G401.6 (cell line): ENCODE data around the gene SP9.

Experiments
- FAIRE-seq: peaks from 2 replicates; lab custom pipeline; 2012; peaks lifted over from hg19 to GRCh38; lab: Jason Lieb, UNC

Gene SP9

GRCh38 chr2:174334781-174335251 is at the start of gene SP9:
Gene SP9 (plus strand): TSS chr2:174334954. CDS start chr2:174335093, 139 bp downstream.
- no peak for FAIRE-seq

DNA sequence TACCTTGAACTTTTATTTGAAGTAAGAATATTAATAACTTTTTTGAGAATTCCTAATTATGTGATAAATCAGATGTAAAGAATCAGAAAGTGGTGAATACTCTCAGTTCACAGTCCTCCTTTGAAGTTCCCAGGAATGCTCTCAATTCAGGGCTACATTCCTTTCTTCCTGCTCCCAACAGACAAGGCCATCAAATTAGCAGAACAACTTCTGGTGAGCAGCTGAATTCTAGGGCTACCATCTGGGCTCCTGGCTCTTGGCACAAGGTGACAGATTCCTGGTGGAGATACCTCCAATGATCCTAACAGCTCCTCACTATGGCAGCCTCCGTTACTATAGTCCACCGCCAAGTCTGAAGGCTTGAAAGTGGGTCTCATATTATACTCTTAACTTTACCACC is 48.6 kb upstream of the SP9 start:
- FAIRE-seq, result no peak

DNA sequence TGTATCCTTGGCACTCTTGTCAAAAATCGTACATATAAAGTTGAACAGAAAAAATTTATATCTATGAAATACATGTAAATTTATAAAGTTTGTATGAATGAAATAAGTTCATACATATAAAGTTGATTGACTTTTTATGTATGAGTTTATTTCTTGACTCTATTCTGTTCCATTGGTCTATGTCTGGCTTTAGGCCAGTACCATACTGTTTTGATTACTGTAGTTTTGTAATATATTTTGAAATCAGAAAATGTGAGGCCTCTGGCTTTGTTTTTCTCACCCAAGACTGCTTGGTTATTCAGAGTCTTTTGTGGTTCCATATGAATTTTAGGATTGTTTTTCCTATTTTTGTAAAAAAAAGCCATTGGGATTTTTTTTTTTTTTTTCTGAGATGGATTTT is 41.8 kb upstream of the SP9 start:
- no peak for FAIRE-seq

DNA sequence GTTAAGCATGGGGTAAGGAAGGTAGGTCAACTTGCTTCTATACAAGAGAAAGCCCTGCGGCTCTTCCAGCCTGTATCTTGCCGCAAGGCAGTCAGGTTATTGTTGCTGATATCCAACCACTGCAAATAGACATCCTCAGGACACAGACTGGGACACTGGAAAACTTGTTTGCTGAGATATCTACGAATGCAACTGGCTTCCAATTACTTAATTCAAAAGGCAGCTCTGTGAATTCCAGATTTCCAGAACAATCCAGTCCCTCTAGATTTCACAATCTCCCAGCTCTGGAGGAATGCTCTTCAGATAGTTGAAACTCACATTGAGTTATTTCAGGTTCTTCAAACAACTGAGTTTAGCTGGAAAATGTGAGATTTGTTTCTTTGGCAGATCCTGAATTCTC is 34.6 kb upstream of the SP9 start:
- FAIRE-seq, result no peak

DNA sequence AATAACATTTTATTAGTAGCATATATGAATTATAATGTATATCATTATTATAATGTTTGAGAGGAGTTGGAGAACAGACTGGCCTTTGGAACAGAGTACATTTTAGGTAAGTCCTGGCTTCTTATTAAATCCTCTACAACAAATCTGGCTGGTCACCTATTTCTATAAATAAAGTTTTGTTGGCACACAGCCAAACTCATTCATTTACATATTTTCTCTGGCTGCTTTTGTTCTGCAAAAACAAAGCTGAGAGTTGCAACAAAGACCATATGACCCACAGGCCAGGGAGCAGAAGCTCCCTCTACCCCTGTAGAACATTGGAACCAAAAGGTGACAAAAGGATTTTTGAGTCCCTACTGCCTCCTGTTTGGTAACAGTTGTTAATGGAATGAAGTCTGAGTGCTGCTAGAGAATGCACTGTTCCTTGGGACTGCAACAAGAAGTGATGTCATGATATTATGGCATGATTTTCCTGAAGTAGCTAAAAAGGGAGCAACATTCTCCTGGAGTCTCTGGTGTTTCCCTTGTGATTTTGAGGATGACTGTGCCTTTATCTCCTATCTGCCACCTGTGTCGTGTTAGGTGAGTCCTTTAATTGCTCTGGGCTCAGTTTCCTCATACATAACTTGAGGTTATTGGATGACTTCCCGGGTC is 22.0 kb upstream of the SP9 start:
- FAIRE-seq, result no peak

GRCh38 chr2:174322149-174322548 is 12.6 kb upstream of the SP9 start:
- FAIRE-seq, result no peak

DNA sequence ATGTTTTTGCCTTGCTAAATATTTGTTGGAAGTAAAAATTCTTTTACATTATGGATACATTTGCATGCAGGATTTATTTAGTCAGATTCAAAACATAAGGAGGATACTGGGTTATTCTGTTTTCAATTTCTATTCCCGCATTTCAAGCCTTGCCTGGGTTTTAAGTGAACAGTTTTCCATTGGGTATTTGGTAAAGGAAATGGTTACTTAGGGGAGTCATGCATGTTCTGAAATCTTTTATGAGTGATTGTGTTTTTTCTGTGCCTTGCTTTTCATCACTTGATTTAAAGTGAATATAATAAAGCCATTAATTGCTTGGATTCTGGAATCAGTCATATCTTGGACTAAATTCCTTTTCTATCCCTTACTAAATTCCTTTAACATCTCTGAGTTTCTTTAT is 12.0 kb upstream of the SP9 start:
- FAIRE-seq, result no peak

DNA sequence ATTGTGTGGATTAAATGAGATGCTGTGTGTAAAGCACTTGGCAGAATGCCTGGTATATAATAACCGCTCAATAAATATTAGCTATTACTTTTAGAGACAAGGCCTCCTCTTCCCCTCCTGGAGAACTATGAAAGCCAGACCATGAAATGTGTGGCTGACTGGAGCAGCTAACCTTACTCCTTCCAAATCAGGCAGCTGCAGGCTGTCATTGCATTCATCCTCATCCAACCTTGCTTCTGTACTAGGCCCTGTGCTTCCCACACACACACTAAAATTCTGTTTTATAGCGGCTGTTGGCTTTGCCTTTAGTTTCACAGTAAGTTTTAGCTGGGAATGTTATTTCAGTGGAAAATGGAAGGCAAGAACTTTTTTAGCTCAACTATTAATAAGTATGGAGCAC is 10.2 kb upstream of the SP9 start:
- FAIRE-seq, result no peak

DNA sequence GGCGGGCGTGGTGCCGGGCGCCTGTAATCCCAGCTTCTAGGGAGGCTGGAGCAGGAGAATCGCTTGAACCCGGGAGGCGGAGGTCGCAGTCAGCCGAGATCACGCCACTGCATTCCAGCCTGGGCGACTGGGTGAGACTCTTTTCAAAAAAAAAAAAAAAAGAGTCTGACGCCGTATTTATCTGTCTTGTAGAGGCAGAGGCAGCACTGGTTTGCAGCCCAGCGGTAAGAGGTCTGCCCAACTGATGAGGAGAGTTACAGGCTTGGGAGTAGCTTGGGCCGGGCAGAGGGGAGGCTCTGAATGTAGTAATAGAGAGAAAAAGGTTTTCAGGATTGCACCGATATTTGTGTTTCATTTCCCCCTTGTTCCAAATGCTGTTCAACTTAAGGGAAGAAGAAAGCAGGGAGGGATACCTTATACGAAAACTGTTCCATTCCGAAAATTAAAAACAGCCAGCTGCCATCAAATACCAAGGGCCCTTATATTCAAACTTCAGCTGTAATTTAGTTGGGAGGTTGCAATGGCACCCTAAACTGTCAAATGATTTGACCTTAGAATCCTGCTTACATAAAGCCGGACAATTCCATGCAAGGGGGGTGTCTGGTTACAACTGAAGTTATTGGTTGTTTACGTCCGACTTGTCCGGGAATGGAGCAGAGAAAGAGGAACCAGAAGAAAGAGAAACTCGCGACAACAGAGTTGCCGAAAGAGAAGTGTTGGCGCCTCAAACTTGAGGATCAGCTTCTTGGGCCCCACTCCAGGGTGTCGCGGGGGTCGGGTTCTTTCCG is 9.2 kb upstream of the SP9 start:
- no peak for FAIRE-seq

DNA sequence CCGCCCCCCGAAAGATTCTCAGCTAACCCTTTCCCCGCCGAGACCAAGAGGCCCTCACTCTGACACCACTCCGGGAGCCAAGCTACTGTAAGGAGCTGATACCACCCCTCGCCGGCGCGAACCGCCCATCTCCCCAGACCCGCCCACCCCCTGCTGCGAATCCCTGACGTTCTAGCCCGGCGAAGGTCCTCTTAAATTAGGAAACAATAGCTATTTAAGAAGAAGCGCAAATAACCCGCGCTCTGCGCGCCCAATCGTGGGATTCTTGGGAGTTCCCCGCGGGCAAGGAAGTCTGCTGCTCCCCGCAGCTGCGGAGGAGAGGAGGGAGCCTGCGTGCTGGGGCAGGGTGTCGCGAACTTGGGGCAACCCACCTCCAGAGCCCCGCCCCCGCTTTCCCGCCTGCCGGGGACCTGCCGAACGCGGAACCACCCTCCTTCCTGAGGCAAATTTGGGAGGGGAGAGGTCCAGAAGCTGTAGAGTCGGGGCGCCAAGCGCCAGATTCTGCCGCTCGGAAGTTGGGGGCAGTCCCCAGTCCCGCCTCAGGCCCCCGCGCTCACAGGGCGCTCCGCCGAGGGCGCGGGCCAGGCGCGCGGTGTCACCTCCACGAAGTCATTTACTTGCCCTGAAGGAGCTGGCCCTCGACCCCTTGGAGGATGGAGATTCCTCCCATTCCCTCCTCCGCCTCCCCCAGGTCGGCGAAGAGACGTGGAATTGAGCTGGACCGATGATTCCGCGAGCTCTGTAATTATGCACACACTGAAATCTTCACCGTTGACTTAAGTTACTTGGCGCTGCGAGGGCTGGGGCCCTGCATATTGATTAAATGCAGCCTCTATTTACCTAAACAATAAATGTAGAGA is 8.4 kb upstream of the SP9 start:
- FAIRE-seq, result no peak

DNA sequence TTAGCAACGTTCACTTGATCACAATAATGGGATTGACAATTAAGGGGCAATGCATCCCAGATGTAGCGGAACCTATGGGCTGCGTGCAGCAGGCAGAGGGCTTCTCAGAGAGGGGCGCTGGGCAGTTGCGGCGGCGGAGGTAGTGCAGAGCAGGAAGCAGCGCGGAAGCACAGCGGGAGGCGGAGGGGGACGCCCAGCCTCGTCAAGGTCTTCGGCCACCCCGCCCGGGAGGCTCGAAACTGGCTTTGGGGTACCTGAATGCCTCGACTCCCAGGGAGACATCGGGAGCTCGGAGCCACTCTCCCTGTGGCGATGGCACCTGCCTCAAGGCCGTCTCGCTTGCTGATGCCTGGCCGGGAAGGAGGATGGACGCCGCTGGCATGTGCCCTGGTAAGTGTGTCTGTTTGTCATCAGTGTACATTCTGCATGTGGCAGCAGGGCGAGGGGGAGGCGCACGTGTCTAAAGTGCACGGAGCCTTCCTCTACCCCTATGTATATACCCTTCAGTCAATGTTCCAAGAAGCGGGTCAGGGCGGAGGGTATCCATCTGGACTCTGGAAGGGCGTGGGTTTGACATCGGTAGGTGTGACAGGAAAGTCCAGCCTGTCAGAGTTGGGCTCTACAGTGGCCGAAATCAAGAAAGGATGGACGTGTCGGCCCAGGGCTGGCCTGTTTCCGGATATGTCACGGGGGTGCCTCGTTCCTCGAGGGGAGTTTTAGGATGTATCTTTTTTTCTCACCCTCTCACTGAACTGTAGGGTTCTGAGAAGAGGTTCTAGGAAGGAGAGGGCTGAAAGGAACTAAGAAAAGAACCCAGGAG is 7.5 kb upstream of the SP9 start:
- no peak for FAIRE-seq

DNA sequence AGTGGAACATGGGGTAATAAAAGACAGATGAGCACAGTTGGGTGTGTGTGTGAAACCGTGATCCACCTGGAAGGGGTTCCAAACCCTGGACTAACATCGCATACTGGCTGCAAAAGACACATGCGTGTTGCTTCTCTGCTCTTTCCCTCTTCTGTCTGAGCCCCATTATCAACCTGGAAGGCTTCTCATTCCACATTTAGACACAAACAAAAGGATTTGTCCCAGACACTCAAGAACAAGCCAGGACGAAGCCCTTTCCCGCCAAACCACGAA is 7.0 kb upstream of the SP9 start:
- FAIRE-seq, result no peak

GRCh38 chr2:174328114-174328960 is 6.4 kb upstream of the SP9 start:
- FAIRE-seq, result no peak

DNA sequence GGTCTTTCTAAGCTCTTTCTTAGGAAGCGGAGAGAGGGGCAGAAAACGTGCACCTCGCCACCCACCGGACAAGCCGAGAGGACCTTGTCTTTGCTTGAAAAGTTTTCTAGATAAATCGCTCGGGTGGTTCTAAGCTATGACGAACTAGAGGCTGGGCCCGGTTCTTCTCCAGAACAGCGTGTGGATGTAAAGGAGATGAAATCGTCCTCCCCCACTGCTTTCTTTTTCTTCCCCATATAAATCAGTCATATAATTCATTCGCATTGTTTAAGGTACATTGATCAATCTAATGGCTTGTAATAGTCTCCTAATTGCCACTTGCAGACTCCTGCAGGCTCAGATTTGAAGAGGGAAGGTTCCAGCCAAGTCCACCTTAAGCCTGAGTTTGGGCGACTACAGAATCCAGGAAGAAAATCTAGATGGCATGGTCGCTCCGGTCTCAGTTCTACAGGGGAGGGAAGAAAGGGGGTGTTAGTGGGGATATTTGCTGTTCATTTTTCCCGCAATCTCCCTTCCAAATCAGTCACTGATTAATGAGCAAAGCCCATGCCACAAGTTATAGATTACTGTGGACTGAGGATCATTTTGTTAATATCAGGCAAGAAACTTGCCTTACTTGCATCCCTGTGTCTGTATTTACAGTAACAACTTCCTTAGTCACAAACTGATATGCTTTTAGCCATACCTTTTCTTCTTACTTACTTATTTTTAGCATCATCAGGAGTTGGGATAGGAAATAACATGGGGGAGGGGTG is 5.6 kb upstream of the SP9 start:
- no peak for FAIRE-seq

GRCh38 chr2:174330945-174331594 is 3.7 kb upstream of the SP9 start:
- FAIRE-seq, result no peak

- no peak for FAIRE-seq
Observed at GRCh38 chr2:174331595-174332216, 3.0 kb upstream of the SP9 start.

- no peak for FAIRE-seq
Observed at GRCh38 chr2:174332217-174332963, 2.4 kb upstream of the SP9 start.

DNA sequence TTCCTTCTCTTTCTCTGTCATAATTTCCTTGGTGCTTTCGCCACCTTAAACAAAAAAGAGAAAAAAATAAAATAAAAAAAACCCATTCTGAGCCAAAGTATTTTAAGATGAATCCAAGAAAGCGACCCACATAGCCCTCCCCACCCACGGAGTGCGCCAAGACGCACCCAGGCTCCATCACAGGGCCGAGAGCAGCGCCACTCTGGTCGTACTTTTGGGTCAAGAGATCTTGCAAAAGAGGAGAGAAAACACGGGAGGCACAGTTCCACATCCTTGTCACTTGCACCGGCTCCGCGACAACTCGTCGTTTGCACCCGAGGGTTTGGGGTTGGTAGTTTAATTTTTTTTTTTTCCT is 1.8 kb upstream of the SP9 start:
- FAIRE-seq, result no peak
